ENCODE data around the gene COL21A1.

- TF ChIP-seq POLR2A (IDR thresholded peaks at IDR 0.05) (no peak), CTCF (IDR thresholded peaks at IDR 0.05) (no peak)
Measured at GRCh38 chr6:56232436-56232835, 14.9 kb downstream of the COL21A1 start.
